ENCODE data around the gene CRTC1.

Gene CRTC1

GRCh38 chr19:18749362-18750231 lies 66.1 kb downstream of the CRTC1 start:
- DNase-seq (ENCODE audit: low spot score): no peak

- DNase-seq (ENCODE audit: low spot score): no peak
Observed at GRCh38 chr19:18750295-18750970, 67.0 kb downstream of the CRTC1 start.

- no peak for DNase-seq (ENCODE audit: low spot score)
Observed at GRCh38 chr19:18751571-18751970, 68.1 kb downstream of the CRTC1 start.

- no peak for DNase-seq (ENCODE audit: low spot score)
Observed at GRCh38 chr19:18754501-18754900, 71.0 kb downstream of the CRTC1 start.

GRCh38 chr19:18756896-18757295 lies 73.4 kb downstream of the CRTC1 start:
- DNase-seq (ENCODE audit: low spot score): no peak

GRCh38 chr19:18759304-18759994 lies 76.0 kb downstream of the CRTC1 start:
- no peak for DNase-seq (ENCODE audit: low spot score)

- no peak for DNase-seq (ENCODE audit: low spot score)
Observed at GRCh38 chr19:18759995-18760426, 76.5 kb downstream of the CRTC1 start.

GRCh38 chr19:18760440-18761383 lies 77.2 kb downstream of the CRTC1 start:
- no peak for DNase-seq (ENCODE audit: low spot score)

GRCh38 chr19:18761531-18762110 lies 78.1 kb downstream of the CRTC1 start:
- DNase-seq (ENCODE audit: low spot score): no peak

GRCh38 chr19:18762125-18763023 lies 78.9 kb downstream of the CRTC1 start:
- DNase-seq (ENCODE audit: low spot score): peak; percentile 19

- DNase-seq (ENCODE audit: low spot score): no peak
Observed at GRCh38 chr19:18763674-18764590, 80.5 kb downstream of the CRTC1 start.

GRCh38 chr19:18764591-18765051 lies 81.1 kb downstream of the CRTC1 start:
- no peak for DNase-seq (ENCODE audit: low spot score)

- no peak for DNase-seq (ENCODE audit: low spot score)
Observed at GRCh38 chr19:18765224-18765623, 81.7 kb downstream of the CRTC1 start.

- no peak for DNase-seq (ENCODE audit: low spot score)
Observed at GRCh38 chr19:18768046-18768771, 84.7 kb downstream of the CRTC1 start.

GRCh38 chr19:18768997-18769891 lies 85.8 kb downstream of the CRTC1 start:
- no peak for DNase-seq (ENCODE audit: low spot score)

- no peak for DNase-seq (ENCODE audit: low spot score)
Observed at GRCh38 chr19:18769989-18770528, 86.6 kb downstream of the CRTC1 start.

Data from globus pallidus (tissue), 1 donor.